ENCODE data around the gene UBALD2. TPM values are rescaled to one million over a fixed set of nuclear protein-coding genes. Genes with fewer than 3 reads are reported as not detected.
A peak's percentile ranks its signal among the peaks of the same experiment; 100 is the strongest.
"Not testable (repeated sequence)": the region's sequence is repeated elsewhere in the genome, so short reads cannot be mapped to it uniquely, and the experiment has no call there.

The UBALD2 gene
- total RNA-seq, 1 donor from 2014 or later: 13.2 TPM

- peak; percentile 17 for DNase-seq (ENCODE audit: low spot score)
- Mint-ChIP-seq H3K27me3 (ENCODE audit: low read depth) (no peaks in the 10 kb centered on the region), H3K36me3 (ENCODE audit: low read depth) (no peaks in the 10 kb centered on the region), H3K9me3 (ENCODE audit: low read depth) (no peaks in the 10 kb centered on the region), H3K4me1 (ENCODE audit: low read depth) (peaks cover 11% of the 10 kb centered on the region), H3K27ac (ENCODE audit: unreplicated experiment) (no peak overlapping the region), H3K4me3 (ENCODE audit: unreplicated experiment) (no peak overlapping the region)
- TF ChIP-seq CTCF (IDR thresholded peaks at IDR 0.05): no peak
Measured at GRCh38 chr17:76253841-76254240, 11.3 kb upstream of the UBALD2 start.

GRCh38 chr17:76254275-76254674 lies 10.9 kb upstream of the UBALD2 start:
- TF ChIP-seq CTCF (IDR thresholded peaks at IDR 0.05): no peak
- Mint-ChIP-seq H3K9me3 (ENCODE audit: low read depth) (no peaks in the 10 kb centered on the region), H3K4me1 (ENCODE audit: low read depth) (peaks cover 11% of the 10 kb centered on the region), H3K27ac (ENCODE audit: unreplicated experiment) (no peak overlapping the region), H3K27me3 (ENCODE audit: low read depth) (no peaks in the 10 kb centered on the region), H3K4me3 (ENCODE audit: unreplicated experiment) (no peak overlapping the region), H3K36me3 (ENCODE audit: low read depth) (no peaks in the 10 kb centered on the region)
- DNase-seq (ENCODE audit: low spot score): no peak

GRCh38 chr17:76255801-76256429 lies 9.2 kb upstream of the UBALD2 start:
- no peaks in the 10 kb centered on the region for H3K27me3 Mint-ChIP-seq (ENCODE audit: low read depth)
- no peak overlapping the region for H3K27ac Mint-ChIP-seq (ENCODE audit: unreplicated experiment)
- no peak for TF ChIP-seq CTCF (IDR thresholded peaks at IDR 0.05)
- peaks cover 11% of the 10 kb centered on the region for H3K4me1 Mint-ChIP-seq (ENCODE audit: low read depth)
- H3K4me3 Mint-ChIP-seq (ENCODE audit: unreplicated experiment): no peak overlapping the region
- no peaks in the 10 kb centered on the region for H3K36me3 Mint-ChIP-seq (ENCODE audit: low read depth)
- peak; percentile 24 for DNase-seq (ENCODE audit: low spot score)
- no peaks in the 10 kb centered on the region for H3K9me3 Mint-ChIP-seq (ENCODE audit: low read depth)

- not testable (repeated sequence) for H3K27ac Mint-ChIP-seq (ENCODE audit: unreplicated experiment); H3K4me3 Mint-ChIP-seq (ENCODE audit: unreplicated experiment); H3K36me3 Mint-ChIP-seq (ENCODE audit: low read depth); H3K27me3 Mint-ChIP-seq (ENCODE audit: low read depth); H3K9me3 Mint-ChIP-seq (ENCODE audit: low read depth)
- DNase-seq (ENCODE audit: low spot score): peak; percentile 32
- H3K4me1 Mint-ChIP-seq (ENCODE audit: low read depth): peaks cover 11% of the 10 kb centered on the region
Measured at GRCh38 chr17:76256430-76257050, 8.6 kb upstream of the UBALD2 start.

- H3K27ac Mint-ChIP-seq (ENCODE audit: unreplicated experiment): no peak overlapping the region
- H3K27me3 Mint-ChIP-seq (ENCODE audit: low read depth): no peaks in the 10 kb centered on the region
- no peak overlapping the region for H3K4me3 Mint-ChIP-seq (ENCODE audit: unreplicated experiment)
- H3K9me3 Mint-ChIP-seq (ENCODE audit: low read depth): no peaks in the 10 kb centered on the region
- no peak for DNase-seq (ENCODE audit: low spot score)
- peaks cover 11% of the 10 kb centered on the region for H3K4me1 Mint-ChIP-seq (ENCODE audit: low read depth)
- H3K36me3 Mint-ChIP-seq (ENCODE audit: low read depth): no peaks in the 10 kb centered on the region
- TF ChIP-seq CTCF (IDR thresholded peaks at IDR 0.05): no peak
Measured at GRCh38 chr17:76260220-76260619, 4.9 kb upstream of the UBALD2 start.

GRCh38 chr17:76260669-76261068 lies 4.5 kb upstream of the UBALD2 start:
- no peak overlapping the region for H3K4me3 Mint-ChIP-seq (ENCODE audit: unreplicated experiment)
- no peak for DNase-seq (ENCODE audit: low spot score)
- no peak overlapping the region for H3K27ac Mint-ChIP-seq (ENCODE audit: unreplicated experiment)
- TF ChIP-seq CTCF (IDR thresholded peaks at IDR 0.05): no peak
- no peaks in the 10 kb centered on the region for H3K9me3 Mint-ChIP-seq (ENCODE audit: low read depth)
- no peaks in the 10 kb centered on the region for H3K36me3 Mint-ChIP-seq (ENCODE audit: low read depth)
- H3K27me3 Mint-ChIP-seq (ENCODE audit: low read depth): no peaks in the 10 kb centered on the region
- H3K4me1 Mint-ChIP-seq (ENCODE audit: low read depth): peaks cover 11% of the 10 kb centered on the region

All from chondrocyte (in vitro differentiated cells).